ENCODE results near the gene MAGI2.
"Not testable (repeated sequence)": the region's sequence is repeated elsewhere in the genome, so short reads cannot be mapped to it uniquely, and the experiment has no call there.

The MAGI2 gene

GRCh38 chr7:78377532-78377931, 1075.9 kb downstream of the MAGI2 start:
- no peak for DNase-seq

GRCh38 chr7:78370936-78371335, 1082.5 kb downstream of the MAGI2 start:
- DNase-seq = no peak

GRCh38 chr7:78368771-78369170, 1084.7 kb downstream of the MAGI2 start:
- DNase-seq = no peak

- DNase-seq = no peak
These were observed 1086.1 kb downstream of the MAGI2 start for GRCh38 chr7:78367280-78367773.

GRCh38 chr7:78363866-78364265, 1089.6 kb downstream of the MAGI2 start:
- no peak for DNase-seq

- no peak for DNase-seq
These were observed 1093.6 kb downstream of the MAGI2 start for GRCh38 chr7:78359836-78360235.

GRCh38 chr7:78357709-78358108, 1095.8 kb downstream of the MAGI2 start:
- no peak for DNase-seq

GRCh38 chr7:78355834-78356233, 1097.6 kb downstream of the MAGI2 start:
- DNase-seq = no peak

- no peak for DNase-seq
These were observed 1102.5 kb downstream of the MAGI2 start for GRCh38 chr7:78350926-78351325.

- no peak for DNase-seq
These were observed 1103.1 kb downstream of the MAGI2 start for GRCh38 chr7:78350391-78350790.

GRCh38 chr7:78346827-78347226, 1106.6 kb downstream of the MAGI2 start:
- DNase-seq = no peak

GRCh38 chr7:78345979-78346378, 1107.5 kb downstream of the MAGI2 start:
- no peak for DNase-seq

- DNase-seq = no peak
These were observed 1108.1 kb downstream of the MAGI2 start for GRCh38 chr7:78345293-78345911.

GRCh38 chr7:78334426-78334825, 1119.0 kb downstream of the MAGI2 start:
- no peak for DNase-seq

- DNase-seq = no peak
These were observed 1119.7 kb downstream of the MAGI2 start for GRCh38 chr7:78333530-78334425.

- no peak for DNase-seq
These were observed 1124.3 kb downstream of the MAGI2 start for GRCh38 chr7:78329001-78329655.

- no peak for DNase-seq
These were observed 1125.7 kb downstream of the MAGI2 start for GRCh38 chr7:78327718-78328117.

- no peak for DNase-seq
These were observed 1126.6 kb downstream of the MAGI2 start for GRCh38 chr7:78326876-78327275.

- DNase-seq = no peak
These were observed 1127.3 kb downstream of the MAGI2 start for GRCh38 chr7:78326189-78326588.

- DNase-seq = no peak
These were observed 1130.3 kb downstream of the MAGI2 start for GRCh38 chr7:78323118-78323517.

- DNase-seq = not testable (repeated sequence)
These were observed 1131.2 kb downstream of the MAGI2 start for GRCh38 chr7:78322231-78322630.

GRCh38 chr7:78317371-78317770, 1136.1 kb downstream of the MAGI2 start:
- no peak for DNase-seq

- DNase-seq = no peak
These were observed 1137.4 kb downstream of the MAGI2 start for GRCh38 chr7:78316110-78316509.

- no peak for DNase-seq
These were observed 1138.3 kb downstream of the MAGI2 start for GRCh38 chr7:78315119-78315518.
